PC-3 (cell line): ENCODE results near the gene TUBGCP2.

Experiments used
- EZH2 ChIP-seq: fragments of 300-600 bp; sonication (generic); IDR thresholded peaks from one replicate; pipeline ENCODE4 v1.6.1; 2017; ENCODE audit warnings: antibody characterized with exemption, mild to moderate bottlenecking, low read length; ENCODE audit not compliant: unreplicated experiment
- TF ChIP-seq, protein P1 (sequence below): fragments of 300-600 bp; sonication (generic); conservative IDR thresholded peaks from 2 replicates; pipeline ENCODE4 v1.5.1; 2017; ENCODE audit warnings: antibody characterized with exemption, low read depth, mild to moderate bottlenecking, low read length

GRCh38 chr10:133324857-133325260 lies 16.2 kb upstream of the TUBGCP2 start:
- TF ChIP-seq, protein P1, sequence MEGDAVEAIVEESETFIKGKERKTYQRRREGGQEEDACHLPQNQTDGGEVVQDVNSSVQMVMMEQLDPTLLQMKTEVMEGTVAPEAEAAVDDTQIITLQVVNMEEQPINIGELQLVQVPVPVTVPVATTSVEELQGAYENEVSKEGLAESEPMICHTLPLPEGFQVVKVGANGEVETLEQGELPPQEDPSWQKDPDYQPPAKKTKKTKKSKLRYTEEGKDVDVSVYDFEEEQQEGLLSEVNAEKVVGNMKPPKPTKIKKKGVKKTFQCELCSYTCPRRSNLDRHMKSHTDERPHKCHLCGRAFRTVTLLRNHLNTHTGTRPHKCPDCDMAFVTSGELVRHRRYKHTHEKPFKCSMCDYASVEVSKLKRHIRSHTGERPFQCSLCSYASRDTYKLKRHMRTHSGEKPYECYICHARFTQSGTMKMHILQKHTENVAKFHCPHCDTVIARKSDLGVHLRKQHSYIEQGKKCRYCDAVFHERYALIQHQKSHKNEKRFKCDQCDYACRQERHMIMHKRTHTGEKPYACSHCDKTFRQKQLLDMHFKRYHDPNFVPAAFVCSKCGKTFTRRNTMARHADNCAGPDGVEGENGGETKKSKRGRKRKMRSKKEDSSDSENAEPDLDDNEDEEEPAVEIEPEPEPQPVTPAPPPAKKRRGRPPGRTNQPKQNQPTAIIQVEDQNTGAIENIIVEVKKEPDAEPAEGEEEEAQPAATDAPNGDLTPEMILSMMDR = no peak
- no peak for TF ChIP-seq EZH2
